ENCODE measurements around the gene DGKH.

DNA sequence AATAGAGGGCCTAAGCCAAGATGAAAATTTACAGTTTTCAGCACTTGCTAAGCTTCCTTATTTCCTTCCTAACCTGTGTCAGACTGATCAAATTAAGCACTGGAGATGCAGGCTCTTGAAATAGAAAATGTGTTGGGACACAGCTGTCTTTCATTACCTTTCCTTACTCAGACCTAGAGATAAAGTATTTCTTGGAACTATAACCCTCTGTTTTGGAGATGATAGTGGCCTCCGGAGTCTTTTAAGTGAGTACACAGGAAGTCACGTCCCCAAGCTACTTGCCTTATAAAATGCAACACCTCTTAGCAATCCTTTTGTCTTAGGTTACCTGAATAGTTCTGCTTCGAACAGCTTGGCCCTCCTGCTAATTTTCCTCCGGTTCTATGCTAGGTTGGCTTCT, 211.1 kb downstream of the DGKH start:
- TF ChIP-seq POLR2A (IDR thresholded peaks at IDR 0.05; ENCODE audit: low read depth, low read length) (no peak), POLR2AphosphoS5 (IDR thresholded peaks at IDR 0.05; ENCODE audit: low read depth, low read length) (no peak)
